Body of pancreas (tissue), 4 donors: ENCODE results near the gene NEDD9. TPM values are rescaled to one million over a fixed set of nuclear protein-coding genes. Genes with fewer than 3 reads are reported as not detected.

ENCODE experiments used
- ATAC-seq: fragments of 150-250 bp; one replicate; pipeline ENCODE4 v1.9.1; 2016
- DNase-seq, 4 donors: peaks; one replicate each; pipeline ENCODE4 v3.0.0-alpha.2; 2019
- H3K27ac ChIP-seq, 4 donors: fragments of 200-600 bp; sonication (generic); 1 replicate in 3 of 4; 2 replicates in 1 of 4; pipeline versions ENCODE4 v1.5.1 to v1.6.1; 2016 to 2019; ENCODE audit warnings: mild to moderate bottlenecking in 1 of 4, mixed read lengths in 1 of 4, moderate library complexity in 1 of 4
- H3K27me3 ChIP-seq, 2 donors: fragments of 200-600 bp; sonication (generic); one replicate each; pipeline ENCODE4 v1.6.0; 2016; ENCODE audit warnings: mild to moderate bottlenecking in 1 of 2
- H3K36me3 ChIP-seq, 2 donors: fragments of 200-600 bp; sonication (generic); replicated peaks in 1 of 2; 2 replicates each; pipeline ENCODE4 v1.5.1; 2016; ENCODE audit warnings: low read depth in 2 of 2; ENCODE audit not compliant: insufficient read depth in 1 of 2
- H3K4me1 ChIP-seq: fragments of 200-600 bp; sonication (generic); one replicate; pipeline ENCODE4 v1.6.0; 2016
- H3K4me3 ChIP-seq, 2 donors: fragments of 200-600 bp; sonication (generic); 1 replicate in 1 of 2; 2 replicates in 1 of 2; pipeline ENCODE4 v1.5.1; 2016 to 2019
- H3K9me3 ChIP-seq, 3 donors: fragments of 200-600 bp; sonication (generic); 1 replicate in 2 of 3; 2 replicates in 1 of 3; pipeline ENCODE4 v1.5.1; 2016
- CTCF ChIP-seq, 7 experiments: fragments of 450-650 bp in 4 of 7; fragments of 200-600 bp in 3 of 7; sonication (generic) in 3 of 7; IDR thresholded peaks; one replicate each; pipeline ENCODE4 v1.5.1; 2016 to 2019; ENCODE audit warnings: antibody characterized with exemption in 7 of 7
- POLR2A ChIP-seq, 3 donors: fragments of 450-650 bp; IDR thresholded peaks; one replicate each; pipeline ENCODE4 v1.6.1; 2016; ENCODE audit warnings: antibody characterized with exemption in 3 of 3, mild to moderate bottlenecking in 2 of 3
- WGBS, 2 donors: methylation state at CpG; one replicate each; pipeline ENCODE4 v1.1.5; 2017; 5-methylcytosine and 5-hydroxymethylcytosine counted together
- intact Hi-C: fragments of 100-400 bp; cut with DNase I; formaldehyde crosslinking; loops from one replicate; pipeline ENCODE4 v1.15.1; 2023
- total RNA-seq, 2 donors: library from RNA; depleted of rRNA; stranded (reverse); fragments of >200 nt; gene quantifications; one replicate each; pipeline ENCODE4 v1.1.0, GENCODE V29; 2016

NEDD9 gene
- total RNA-seq, 2 donors from 2014 or later: 22.8 to 58.3 TPM

GRCh38 chr6:11162262-11162661 lies 70.2 kb downstream of the NEDD9 start:
- TF ChIP-seq POLR2A (IDR thresholded peaks at IDR 0.05): no peak
- no peak for TF ChIP-seq CTCF (IDR thresholded peaks at IDR 0.05)
- Histone ChIP-seq H3K27ac (no peak overlapping the region), H3K4me3 (no peak overlapping the region), H3K9me3 (no peaks in the 10 kb centered on the region), H3K36me3 (no peaks in the 10 kb centered on the region), H3K4me1 (no peaks in the 10 kb centered on the region), H3K27me3 (no peaks in the 10 kb centered on the region)
- DNase-seq (no peak), ATAC-seq (no peak)
- intact Hi-C loops: no loop called here
- 87 to 91% methylated on average over 3 of the region's 3 CpGs for WGBS, 2 donors

GRCh38 chr6:11161031-11161956 lies 71.2 kb downstream of the NEDD9 start:
- WGBS, 2 donors: 87 to 88% methylated on average over 9 of the region's 9 CpGs
- ATAC-seq (no peak), DNase-seq (no peak)
- H3K27ac ChIP-seq: no peak overlapping the region
- no peaks in the 10 kb centered on the region for H3K9me3 ChIP-seq
- H3K27me3 ChIP-seq: no peaks in the 10 kb centered on the region
- intact Hi-C loops: no loop called here
- no peak for TF ChIP-seq POLR2A (IDR thresholded peaks at IDR 0.05)
- no peak for TF ChIP-seq CTCF (IDR thresholded peaks at IDR 0.05)
- no peaks in the 10 kb centered on the region for H3K4me1 ChIP-seq
- no peak overlapping the region for H3K4me3 ChIP-seq
- H3K36me3 ChIP-seq: no peaks in the 10 kb centered on the region

- ATAC-seq: no peak
- H3K9me3 ChIP-seq: no peaks in the 10 kb centered on the region
- no peak overlapping the region for H3K27ac ChIP-seq
- no peaks in the 10 kb centered on the region for H3K4me1 ChIP-seq
- intact Hi-C loops: no loop called here
- H3K27me3 ChIP-seq: peaks cover 0 to 5% of the 10 kb centered on the region in 2 donors
- no peak for DNase-seq
- no peak overlapping the region for H3K4me3 ChIP-seq
- TF ChIP-seq POLR2A (IDR thresholded peaks at IDR 0.05) (no peak), CTCF (IDR thresholded peaks at IDR 0.05) (no peak)
- H3K36me3 ChIP-seq: no peaks in the 10 kb centered on the region
- WGBS, 2 donors: 41 to 60% methylated on average over 1 of the region's 1 CpG
These were observed 72.3 kb downstream of the NEDD9 start for GRCh38 chr6:11160199-11160598.

GRCh38 chr6:11155589-11155988 lies 76.9 kb downstream of the NEDD9 start:
- no peak overlapping the region for H3K4me3 ChIP-seq
- H3K27me3 ChIP-seq: peaks cover 0 to 5% of the 10 kb centered on the region in 2 donors
- H3K36me3 ChIP-seq: no peaks in the 10 kb centered on the region
- DNase-seq: no peak
- no peaks in the 10 kb centered on the region for H3K4me1 ChIP-seq
- TF ChIP-seq CTCF (IDR thresholded peaks at IDR 0.05) (no peak), POLR2A (IDR thresholded peaks at IDR 0.05) (no peak)
- intact Hi-C loops: no loop called here
- ATAC-seq: no peak
- no peak overlapping the region for H3K27ac ChIP-seq
- no peaks in the 10 kb centered on the region for H3K9me3 ChIP-seq

- ATAC-seq (no peak), DNase-seq (no peak)
- no peaks in the 10 kb centered on the region for H3K4me1 ChIP-seq
- 95% methylated on average over 6 of the region's 6 CpGs for WGBS, 2 donors
- intact Hi-C loops: no loop called here
- no peak overlapping the region for H3K27ac ChIP-seq
- peaks cover 0 to 5% of the 10 kb centered on the region in 2 donors for H3K27me3 ChIP-seq
- H3K36me3 ChIP-seq: no peaks in the 10 kb centered on the region
- H3K4me3 ChIP-seq: no peak overlapping the region
- H3K9me3 ChIP-seq: no peaks in the 10 kb centered on the region
- no peak for TF ChIP-seq POLR2A (IDR thresholded peaks at IDR 0.05)
- TF ChIP-seq CTCF (IDR thresholded peaks at IDR 0.05): no peak
These were observed 79.0 kb downstream of the NEDD9 start for GRCh38 chr6:11153447-11153846.
